Suprapubic skin (tissue), 3 donors: ENCODE measurements around the gene PCNX4.

Source experiments
- CTCF ChIP-seq, 2 donors: fragments of 200-600 bp in 1 of 2; fragments of 450-650 bp in 1 of 2; sonication (generic) in 1 of 2; IDR thresholded peaks; one replicate each; pipeline ENCODE4 v1.5.1; 2016 to 2019; ENCODE audit warnings: antibody characterized with exemption in 2 of 2, mild to moderate bottlenecking in 1 of 2, moderate library complexity in 1 of 2
- EP300 ChIP-seq: sonication (generic); formaldehyde crosslinking; IDR thresholded peaks from one replicate; pipeline ENCODE4 v1.6.1; 2017; ENCODE audit warnings: antibody characterized with exemption

DNA sequence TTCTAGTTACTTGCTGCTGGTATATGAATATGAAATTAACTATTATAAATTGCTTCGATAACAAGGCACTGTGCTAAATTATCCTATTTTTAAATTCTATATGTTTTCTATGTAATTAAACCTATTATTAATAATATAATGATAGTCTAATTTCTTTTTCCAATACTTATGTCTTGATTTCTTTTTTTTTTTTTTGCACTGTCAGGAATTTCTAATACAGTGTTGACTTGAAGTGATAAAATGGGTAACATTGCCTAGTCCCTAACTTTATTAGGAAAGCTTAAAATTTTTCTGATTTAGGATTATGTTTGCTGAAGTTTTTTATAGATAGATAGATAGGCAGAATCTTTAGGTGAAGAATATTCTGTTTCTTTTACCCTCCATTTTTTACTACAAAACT lies 87.1 kb downstream of the PCNX4 start:
- no peak for TF ChIP-seq EP300
- TF ChIP-seq CTCF (IDR thresholded peaks at IDR 0.05) = no peak
